Muscle of leg (tissue), 11 donors: ENCODE data around the gene MICOS13. TPM values are rescaled to one million over a fixed set of nuclear protein-coding genes. Genes with fewer than 3 reads are reported as not detected.
"Not testable (repeated sequence)": the region's sequence is repeated elsewhere in the genome, so short reads cannot be mapped to it uniquely, and the experiment has no call there.

Experiments
- DNase-seq: peaks from one replicate; pipeline ENCODE4 v3.0.0; 2013
- H3K27ac ChIP-seq: one replicate; pipeline ENCODE4 v1.5.1; 2013; ENCODE audit warnings: mild to moderate bottlenecking, low read length, control low read depth
- H3K27me3 ChIP-seq: one replicate; pipeline ENCODE4 v1.6.1; 2013; ENCODE audit warnings: low read length; ENCODE audit not compliant: control insufficient read depth, insufficient read depth
- H3K36me3 ChIP-seq: one replicate; pipeline ENCODE4 v1.6.1; 2013; ENCODE audit warnings: low read length; ENCODE audit not compliant: control insufficient read depth, insufficient read depth
- H3K4me1 ChIP-seq: one replicate; pipeline ENCODE4 v1.6.1; 2013; ENCODE audit warnings: low read length; ENCODE audit not compliant: control insufficient read depth, insufficient read depth
- H3K4me3 ChIP-seq: one replicate; pipeline ENCODE4 v1.5.1; 2013; ENCODE audit warnings: low read length, control low read depth
- H3K9me3 ChIP-seq: replicated peaks from 2 replicates; pipeline ENCODE4 v1.6.1; 2013; ENCODE audit warnings: low read depth, low read length; ENCODE audit not compliant: control insufficient read depth
- WGBS: methylation state at CpG from one replicate; pipeline ENCODE4 v1.1.5; 2013; ENCODE audit warnings: missing lambda C conversion rate; ENCODE audit not compliant: insufficient coverage; 5-methylcytosine and 5-hydroxymethylcytosine counted together
- polyA plus RNA-seq, 8 donors: library from polyadenylated mRNA; unstranded; fragments of 120-200 nt; gene quantifications; one replicate each; pipeline versions ENCODE4 v1.2.1 to v1.2.3, GENCODE V29; 2013; ENCODE audit warnings: inconsistent platforms in 1 of 8, low replicate concordance in 1 of 8; ENCODE audit not compliant: insufficient read length in 8 of 8, insufficient read depth in 1 of 8
- total RNA-seq: library from RNA; stranded (reverse); fragments of 120-200 nt; gene quantifications from one replicate; pipeline ENCODE4 v1.2.4, GENCODE V29; 2013

MICOS13 gene
- total and polyA plus RNA-seq, 9 donors: 74.4 to 122 (median 92.7) TPM

DNA sequence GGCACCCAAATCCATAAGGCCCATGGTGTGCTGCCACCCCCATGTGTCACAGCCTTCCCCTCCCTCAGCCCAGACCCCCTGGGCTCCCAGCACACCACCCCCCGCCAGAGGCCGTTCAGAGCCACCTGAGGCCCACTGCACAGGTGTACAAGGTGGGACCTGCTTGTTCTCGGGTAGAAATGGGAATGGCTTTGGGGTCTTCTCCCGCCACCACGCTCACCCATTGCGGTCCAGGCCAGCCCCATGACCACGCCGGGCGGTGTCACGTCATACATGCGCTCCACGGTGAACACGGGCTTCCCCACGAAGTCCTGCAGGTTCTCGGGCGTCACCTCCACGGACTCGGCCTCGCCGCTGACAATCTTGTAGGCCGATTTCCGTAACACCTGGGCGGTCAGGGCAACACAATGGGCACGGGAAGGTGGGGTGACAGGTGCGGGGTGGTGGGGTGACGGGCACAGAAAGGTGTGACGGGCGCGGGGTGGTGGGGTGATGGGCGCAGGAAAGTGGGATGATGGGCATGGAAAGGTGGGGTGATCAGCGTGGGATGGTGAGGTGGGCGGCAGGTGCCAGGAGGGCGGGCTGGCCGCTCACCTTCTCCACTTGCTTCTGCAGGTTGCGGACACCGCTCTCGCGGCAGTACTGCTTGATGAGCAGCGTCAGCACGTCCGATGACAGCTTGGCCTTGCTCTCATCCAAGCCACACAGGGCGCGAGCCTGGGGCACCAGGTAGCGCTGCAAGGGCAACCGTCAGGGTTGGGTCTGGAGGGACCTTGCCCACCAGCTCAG is 14.0 kb upstream of the MICOS13 start:
- peaks cover 71% of the 10 kb centered on the region for H3K36me3 ChIP-seq
- no peak for DNase-seq
- no peaks in the 10 kb centered on the region for H3K9me3 ChIP-seq
- WGBS: 92% methylated on average over 43 of the region's 45 CpGs
- H3K4me1 ChIP-seq: peaks cover 58% of the 10 kb centered on the region
- H3K27ac ChIP-seq: peak overlapping the region; percentile 23
- H3K27me3 ChIP-seq: no peaks in the 10 kb centered on the region
- no peak overlapping the region for H3K4me3 ChIP-seq

DNA sequence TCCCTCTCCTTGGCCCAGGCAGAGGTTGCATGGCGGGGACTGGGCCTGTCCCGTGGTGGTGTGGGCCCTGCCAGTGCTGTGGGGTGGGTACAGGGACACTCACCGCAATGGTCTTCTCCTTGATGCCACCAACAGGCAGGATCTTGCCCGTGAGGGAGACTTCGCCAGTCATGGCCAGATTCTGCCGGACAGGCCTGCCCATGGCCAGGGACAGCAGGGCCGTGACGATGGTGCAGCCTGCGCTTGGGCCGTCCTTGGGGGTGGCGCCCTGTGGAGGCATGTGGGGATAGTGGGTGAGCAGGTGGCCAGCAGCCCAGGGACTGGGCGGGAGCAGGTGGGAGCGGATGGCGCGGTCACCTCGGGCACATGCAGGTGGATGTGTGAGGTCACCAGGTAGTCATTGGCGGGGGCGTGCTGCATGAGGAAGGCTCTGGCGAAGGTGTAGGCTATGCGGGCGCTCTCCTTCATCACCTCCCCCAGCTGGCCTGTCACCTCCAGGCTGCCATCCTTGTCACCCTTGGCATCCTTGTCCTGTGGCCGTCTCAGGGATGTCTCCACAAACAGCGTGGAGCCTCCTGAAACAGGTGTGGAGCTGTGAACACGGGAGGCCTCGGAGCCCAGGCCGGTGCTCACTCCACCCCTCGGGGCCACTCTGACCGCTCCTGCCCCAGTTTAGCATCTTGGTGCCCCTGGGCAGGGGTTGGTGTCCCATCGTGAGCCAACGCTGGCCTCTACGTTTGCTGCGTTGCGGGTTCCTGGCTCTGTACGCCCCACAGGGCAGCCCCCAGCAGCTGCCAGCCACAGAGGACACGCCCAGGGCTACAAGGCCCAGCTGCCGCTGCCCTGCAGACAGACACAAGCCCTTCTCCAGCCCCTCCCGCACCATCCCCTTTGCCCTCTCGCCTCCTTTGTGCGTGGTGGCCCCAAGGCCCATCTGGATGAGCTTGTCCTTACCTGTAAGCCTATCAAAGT is 13.2 kb upstream of the MICOS13 start:
- WGBS: 73% methylated on average over 28 of the region's 39 CpGs
- H3K36me3 ChIP-seq: peaks cover 62% of the 10 kb centered on the region
- no peaks in the 10 kb centered on the region for H3K27me3 ChIP-seq
- H3K4me1 ChIP-seq: peaks cover 58% of the 10 kb centered on the region
- H3K4me3 ChIP-seq: no peak overlapping the region
- peak overlapping the region; percentile 75 for H3K27ac ChIP-seq
- H3K9me3 ChIP-seq: no peaks in the 10 kb centered on the region
- DNase-seq: peak; percentile 63

DNA sequence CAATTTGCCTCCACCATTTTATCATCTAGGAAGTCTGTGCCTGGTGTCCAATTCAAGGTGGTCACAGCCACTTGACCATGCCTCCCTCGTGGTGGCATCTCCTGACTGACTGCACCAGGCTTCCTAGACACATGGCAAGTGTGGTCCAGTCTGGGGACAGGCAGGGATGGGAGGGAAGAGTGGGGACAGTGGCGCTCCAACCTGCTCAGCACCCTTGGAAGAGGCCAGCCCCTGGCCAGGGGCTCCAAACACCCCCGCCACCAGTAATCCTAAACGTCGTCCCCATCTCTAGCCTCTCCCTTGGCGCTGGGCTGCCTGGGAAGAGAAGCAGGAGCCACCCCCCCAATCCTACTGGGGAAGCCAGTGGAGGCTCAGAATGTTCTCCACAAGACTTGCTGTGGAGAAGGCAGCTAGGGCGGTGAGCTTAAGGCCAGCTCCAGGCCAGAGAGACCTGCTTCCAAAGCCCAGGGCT is 12.4 kb upstream of the MICOS13 start:
- H3K36me3 ChIP-seq: peaks cover 58% of the 10 kb centered on the region
- peak overlapping the region; percentile 75 for H3K27ac ChIP-seq

DNA sequence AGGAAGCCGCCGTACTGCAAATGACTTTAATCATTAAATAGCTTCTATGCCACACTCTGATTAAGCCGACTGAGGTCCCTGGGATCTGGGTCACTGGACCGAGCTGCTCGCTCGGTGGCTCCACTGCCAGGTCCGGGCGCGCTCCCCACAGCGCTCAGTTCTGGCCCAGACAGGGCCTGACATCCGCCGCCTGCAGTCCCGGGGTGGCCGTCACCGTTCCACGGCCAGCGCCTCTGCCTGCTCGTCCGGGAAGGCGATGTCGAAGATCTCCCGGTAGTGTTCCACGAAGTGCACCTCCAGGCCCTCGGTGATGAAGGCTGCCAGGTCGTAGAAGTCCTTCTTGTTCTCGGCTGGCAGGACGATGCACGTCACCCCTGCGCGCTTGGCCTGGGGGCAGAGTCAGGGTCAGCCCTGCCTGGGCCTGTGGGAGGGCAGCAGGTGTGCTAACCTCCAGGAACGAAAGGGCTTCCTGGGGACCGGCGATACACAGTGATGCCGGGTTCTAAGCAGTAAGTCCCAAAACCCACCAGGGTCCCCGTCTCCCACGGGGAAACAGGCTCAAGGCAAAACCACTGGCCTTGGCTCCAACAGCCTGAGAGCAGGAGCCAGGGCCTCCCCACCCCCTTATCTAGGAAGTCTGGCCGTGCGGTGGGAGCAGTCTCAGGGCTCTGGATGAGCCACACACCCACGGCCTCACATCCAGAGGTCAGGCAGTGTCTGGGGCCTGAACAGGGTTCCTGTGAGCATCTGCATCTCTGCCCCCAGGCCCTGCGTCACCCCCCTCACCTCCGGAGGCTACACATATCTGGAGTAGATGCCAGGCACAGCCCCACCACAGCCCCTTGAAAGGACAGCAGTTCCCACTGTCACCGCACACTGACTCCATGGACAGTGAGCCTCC is 11.8 kb upstream of the MICOS13 start:
- peak overlapping the region; percentile 90 for H3K4me3 ChIP-seq
- H3K27ac ChIP-seq: peak overlapping the region; percentile 97
- no peaks in the 10 kb centered on the region for H3K27me3 ChIP-seq
- DNase-seq: no peak
- 58% methylated on average over 41 of the region's 42 CpGs for WGBS
- peaks cover 63% of the 10 kb centered on the region for H3K4me1 ChIP-seq
- peaks cover 56% of the 10 kb centered on the region for H3K36me3 ChIP-seq
- no peaks in the 10 kb centered on the region for H3K9me3 ChIP-seq

More for the DNA sequence above, 12.4 kb upstream of the MICOS13 start:
- Histone ChIP-seq H3K9me3 (no peaks in the 10 kb centered on the region), H3K27me3 (no peaks in the 10 kb centered on the region), H3K4me1 (peaks cover 58% of the 10 kb centered on the region), H3K4me3 (no peak overlapping the region)
- no peak for DNase-seq
- no CpG with 5 or more reads among the region's 7 CpGs for WGBS

DNA sequence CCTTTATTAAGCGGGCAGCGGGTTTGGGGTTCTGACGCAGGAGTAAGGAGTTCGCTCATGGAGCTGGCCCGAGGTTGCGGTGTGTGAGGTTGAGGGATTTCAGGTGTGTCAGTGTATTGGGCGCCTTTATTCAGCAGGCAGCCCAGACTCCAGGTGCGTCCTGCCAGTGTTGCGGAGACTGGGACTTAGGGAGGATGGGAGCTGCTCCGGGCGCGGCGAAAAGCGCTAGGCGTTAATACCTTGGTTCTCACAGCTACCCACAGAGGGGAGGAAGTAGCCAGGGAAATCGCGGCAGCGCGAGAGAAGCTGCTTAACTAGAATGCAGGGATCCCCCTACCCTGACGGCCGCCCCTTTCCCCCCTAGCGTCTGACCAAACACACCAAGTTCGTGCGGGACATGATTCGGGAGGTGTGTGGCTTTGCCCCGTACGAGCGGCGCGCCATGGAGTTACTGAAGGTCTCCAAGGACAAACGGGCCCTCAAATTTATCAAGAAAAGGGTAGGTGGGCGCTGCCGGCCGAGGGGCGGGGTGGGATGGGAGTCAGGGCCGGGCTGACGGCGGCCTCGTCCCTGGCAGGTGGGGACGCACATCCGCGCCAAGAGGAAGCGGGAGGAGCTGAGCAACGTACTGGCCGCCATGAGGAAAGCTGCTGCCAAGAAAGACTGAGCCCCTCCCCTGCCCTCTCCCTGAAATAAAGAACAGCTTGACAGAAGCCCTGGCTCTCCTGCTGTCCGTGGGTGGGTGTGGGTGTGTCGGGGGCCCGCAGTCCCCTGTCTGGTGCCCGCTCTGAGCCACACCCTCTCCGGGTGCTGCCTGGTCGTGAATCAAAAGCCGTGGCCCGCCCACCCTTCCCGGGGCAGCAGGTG is 10.9 kb upstream of the MICOS13 start:
- H3K27ac ChIP-seq: peak overlapping the region; percentile 97
- peaks cover 65% of the 10 kb centered on the region for H3K4me1 ChIP-seq
- peak overlapping the region; percentile 90 for H3K4me3 ChIP-seq
- peaks cover 47% of the 10 kb centered on the region for H3K36me3 ChIP-seq
- 5% methylated on average over 32 of the region's 54 CpGs for WGBS
- no peaks in the 10 kb centered on the region for H3K27me3 ChIP-seq
- peak; percentile 87 for DNase-seq
- H3K9me3 ChIP-seq: no peaks in the 10 kb centered on the region

DNA sequence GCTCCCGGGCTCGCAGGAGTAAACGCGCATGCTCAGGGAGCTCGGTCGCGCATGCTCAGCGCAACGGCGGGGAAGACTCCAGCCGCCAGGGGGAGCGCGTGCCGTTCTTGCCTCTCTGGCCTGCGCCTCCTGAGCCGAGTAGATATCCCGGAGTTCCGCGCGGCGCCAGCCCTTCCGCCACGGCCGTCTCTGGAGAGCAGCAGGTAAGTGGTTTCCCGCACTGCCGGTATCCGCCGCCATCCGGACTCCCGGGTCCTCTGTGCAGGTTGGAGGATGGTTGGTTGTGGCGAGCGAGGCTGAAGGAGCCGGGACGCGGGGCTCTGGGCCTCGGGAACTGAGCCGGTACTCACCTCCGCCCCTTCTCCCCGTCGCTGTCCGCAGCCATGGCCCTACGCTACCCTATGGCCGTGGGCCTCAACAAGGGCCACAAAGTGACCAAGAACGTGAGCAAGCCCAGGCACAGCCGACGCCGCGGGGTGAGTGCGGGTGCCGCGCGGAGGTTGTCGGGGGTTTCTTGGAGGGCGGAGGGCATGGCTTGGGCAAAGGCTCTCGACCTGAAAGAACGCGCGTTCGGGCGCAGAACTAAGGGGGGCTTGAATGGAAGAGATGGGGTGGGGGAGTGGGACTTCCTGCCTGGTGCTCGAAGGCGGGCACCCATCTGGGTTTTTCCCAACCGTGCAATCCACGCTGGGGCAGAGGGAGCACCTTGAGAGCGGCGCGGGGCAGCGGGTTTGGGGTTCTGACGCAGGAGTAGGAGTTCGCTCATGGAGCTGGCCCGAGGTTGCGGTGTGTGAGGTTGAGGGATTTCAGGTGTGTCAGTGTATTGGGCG is 10.0 kb upstream of the MICOS13 start, which contains the start of gene RPL36:
TSS of gene RPL36 (plus strand) at position 171 of the 830 bp plus-strand sequence. CDS start at position 384, 213 bp downstream.
- DNase-seq: peak; percentile 98
- 1% methylated on average over 63 of the region's 73 CpGs for WGBS
- Histone ChIP-seq H3K27me3 (no peaks in the 10 kb centered on the region), H3K9me3 (no peaks in the 10 kb centered on the region), H3K4me1 (peaks cover 60% of the 10 kb centered on the region), H3K36me3 (peaks cover 39% of the 10 kb centered on the region), H3K27ac (peak within 1 kb of the TSS; percentile 97), H3K4me3 (peak within 1 kb of the TSS; percentile 90)

DNA sequence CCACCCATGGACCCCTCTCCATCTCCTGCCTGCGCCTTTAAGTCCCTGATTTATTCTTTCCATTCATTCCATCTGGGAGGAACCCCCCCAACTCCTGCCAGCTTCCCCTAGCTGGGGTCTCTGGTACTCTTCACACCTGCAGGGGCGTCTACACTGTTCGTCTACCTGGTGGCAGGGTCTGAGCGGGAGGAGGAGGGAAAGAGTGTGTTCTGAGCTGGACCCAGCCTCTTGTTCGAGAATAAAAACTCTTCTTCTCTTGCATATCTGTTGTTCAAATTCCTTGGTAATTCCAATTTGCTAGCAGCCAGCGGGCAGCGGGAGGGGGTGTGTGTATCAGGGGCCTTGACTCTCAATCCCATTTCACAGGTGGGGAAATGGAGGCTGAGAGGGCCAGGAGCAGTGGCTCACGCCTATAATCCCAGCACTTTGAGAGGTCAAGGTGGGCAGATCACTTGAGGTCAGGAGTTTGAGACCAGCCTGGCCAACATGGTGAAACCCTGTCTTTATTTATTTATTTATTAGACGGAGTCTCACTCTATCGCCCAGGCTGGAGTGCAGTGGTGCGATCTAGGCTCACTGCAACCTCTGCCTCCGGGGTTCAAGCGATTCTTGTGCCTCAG is 8.1 kb upstream of the MICOS13 start:
- peaks cover 21% of the 10 kb centered on the region for H3K36me3 ChIP-seq
- not testable (repeated sequence) for H3K27ac ChIP-seq, DNase-seq, H3K27me3 ChIP-seq, H3K9me3 ChIP-seq, H3K4me3 ChIP-seq
- WGBS: 97% methylated on average over 6 of the region's 13 CpGs
- H3K4me1 ChIP-seq: peaks cover 44% of the 10 kb centered on the region
